Upper lobe of left lung (tissue), 6 donors: Measurements from ENCODE around the gene ECE1. TPM values are rescaled to one million over a fixed set of nuclear protein-coding genes. Genes with fewer than 3 reads are reported as not detected.

Source experiments
- ATAC-seq, 2 donors: fragments of 200-7000 bp; cut with Tn5 transposase; one replicate each; pipeline ENCODE4 v1.9.1; 2022; ENCODE audit warnings: mild to moderate bottlenecking in 2 of 2, moderate library complexity in 2 of 2; ENCODE audit not compliant: low FRiP score in 2 of 2
- DNase-seq, 2 donors: peaks; one replicate each; pipeline ENCODE4 v3.0.0-alpha.2; 2019 to 2020
- H3K27ac ChIP-seq, 4 donors: fragments of 200-600 bp; sonication (generic); one replicate each; pipeline ENCODE4 v1.5.1; 2016 to 2019
- H3K27me3 ChIP-seq, 4 donors: fragments of 200-600 bp; sonication (generic); one replicate each; pipeline ENCODE4 v1.5.1; 2017 to 2019
- H3K36me3 ChIP-seq, 4 donors: fragments of 200-600 bp; sonication (generic); one replicate each; pipeline ENCODE4 v1.5.1; 2016 to 2019
- H3K4me1 ChIP-seq, 4 donors: fragments of 200-600 bp; sonication (generic); one replicate each; pipeline ENCODE4 v1.5.1; 2018 to 2019
- H3K4me3 ChIP-seq, 4 donors: fragments of 200-600 bp; sonication (generic); one replicate each; pipeline ENCODE4 v1.5.1; 2017 to 2019; ENCODE audit warnings: mild to moderate bottlenecking in 2 of 4, moderate library complexity in 1 of 4
- H3K9me3 ChIP-seq, 4 donors: fragments of 200-600 bp; sonication (generic); one replicate each; pipeline ENCODE4 v1.5.1; 2018 to 2019
- CTCF ChIP-seq, 6 experiments: fragments of 450-650 bp in 4 of 6; fragments of 200-600 bp in 2 of 6; sonication (generic) in 2 of 6; IDR thresholded peaks; one replicate each; pipeline ENCODE4 v1.5.1; 2016 to 2019; ENCODE audit warnings: antibody characterized with exemption in 6 of 6
- EP300 ChIP-seq, 4 donors: sonication (generic); formaldehyde crosslinking; IDR thresholded peaks; one replicate each; pipeline ENCODE4 v1.5.1; 2017; ENCODE audit warnings: antibody characterized with exemption in 4 of 4, control low read depth in 2 of 4
- POLR2A ChIP-seq, 4 donors: fragments of 450-650 bp; IDR thresholded peaks; one replicate each; pipeline ENCODE4 v1.5.1; 2016 to 2017; ENCODE audit warnings: antibody characterized with exemption in 4 of 4, mild to moderate bottlenecking in 2 of 4
- POLR2AphosphoS5 ChIP-seq, 2 donors: sonication (generic); formaldehyde crosslinking; IDR thresholded peaks; one replicate each; pipeline ENCODE4 v1.5.1; 2017; ENCODE audit warnings: antibody characterized with exemption in 2 of 2
- WGBS, 2 donors: methylation state at CpG; one replicate each; pipeline ENCODE4 v1.1.5; 2017 to 2018; 5-methylcytosine and 5-hydroxymethylcytosine counted together
- total RNA-seq, 6 donors: library from RNA; depleted of rRNA in 4 of 6; stranded (reverse); fragments of >200 nt in 4 of 6; gene quantifications; one replicate each; pipeline versions ENCODE4 v1.1.0 to v1.2.1, GENCODE V29; 2016 to 2021
- donor health status: DM: no; HTN: no; CAD: no; lungs with moderate emphysema.
- donor health status: DM: no; HTN: yes; CAD: no; lungs with severe emphysema.

ECE1 gene
- total RNA-seq, 6 donors from 2014 or later: 55.8 to 120 (median 74.8) TPM

- no peak for DNase-seq
- TF ChIP-seq POLR2A (IDR thresholded peaks at IDR 0.05): no peak
- TF ChIP-seq CTCF (IDR thresholded peaks at IDR 0.05): no peak
- no peak for TF ChIP-seq POLR2AphosphoS5 (IDR thresholded peaks at IDR 0.05)
- no peak for TF ChIP-seq EP300 (IDR thresholded peaks at IDR 0.05)
- Histone ChIP-seq H3K4me3 (no peak overlapping the region), H3K36me3 (peaks cover 13 to 87% (median 64%) of the 10 kb centered on the region in 4 donors), H3K27me3 (no peaks in the 10 kb centered on the region), H3K4me1 (no peaks in the 10 kb centered on the region), H3K27ac (no peak overlapping the region), H3K9me3 (no peaks in the 10 kb centered on the region)
- ATAC-seq: no peak
- 74 to 84% methylated on average over 6 to 7 of the region's 7 CpGs for WGBS, 2 donors
These were observed 69.4 kb downstream of the ECE1 start for GRCh38 chr1:21220815-21221214.

GRCh38 chr1:21219674-21220073 lies 70.6 kb downstream of the ECE1 start:
- 93% methylated on average over 15 to 21 of the region's 21 CpGs for WGBS, 2 donors
- no peaks in the 10 kb centered on the region for H3K9me3 ChIP-seq
- ATAC-seq: no peak
- no peaks in the 10 kb centered on the region for H3K27me3 ChIP-seq
- DNase-seq: peak in 1 of 2 donors; percentile 51
- no peaks in the 10 kb centered on the region for H3K4me1 ChIP-seq
- H3K27ac ChIP-seq: no peak overlapping the region
- H3K36me3 ChIP-seq: peaks cover 11 to 76% (median 53%) of the 10 kb centered on the region in 4 donors
- no peak for TF ChIP-seq POLR2A (IDR thresholded peaks at IDR 0.05)
- TF ChIP-seq CTCF (IDR thresholded peaks at IDR 0.05): no peak
- no peak for TF ChIP-seq EP300 (IDR thresholded peaks at IDR 0.05)
- no peak for TF ChIP-seq POLR2AphosphoS5 (IDR thresholded peaks at IDR 0.05)
- H3K4me3 ChIP-seq: no peak overlapping the region

DNA sequence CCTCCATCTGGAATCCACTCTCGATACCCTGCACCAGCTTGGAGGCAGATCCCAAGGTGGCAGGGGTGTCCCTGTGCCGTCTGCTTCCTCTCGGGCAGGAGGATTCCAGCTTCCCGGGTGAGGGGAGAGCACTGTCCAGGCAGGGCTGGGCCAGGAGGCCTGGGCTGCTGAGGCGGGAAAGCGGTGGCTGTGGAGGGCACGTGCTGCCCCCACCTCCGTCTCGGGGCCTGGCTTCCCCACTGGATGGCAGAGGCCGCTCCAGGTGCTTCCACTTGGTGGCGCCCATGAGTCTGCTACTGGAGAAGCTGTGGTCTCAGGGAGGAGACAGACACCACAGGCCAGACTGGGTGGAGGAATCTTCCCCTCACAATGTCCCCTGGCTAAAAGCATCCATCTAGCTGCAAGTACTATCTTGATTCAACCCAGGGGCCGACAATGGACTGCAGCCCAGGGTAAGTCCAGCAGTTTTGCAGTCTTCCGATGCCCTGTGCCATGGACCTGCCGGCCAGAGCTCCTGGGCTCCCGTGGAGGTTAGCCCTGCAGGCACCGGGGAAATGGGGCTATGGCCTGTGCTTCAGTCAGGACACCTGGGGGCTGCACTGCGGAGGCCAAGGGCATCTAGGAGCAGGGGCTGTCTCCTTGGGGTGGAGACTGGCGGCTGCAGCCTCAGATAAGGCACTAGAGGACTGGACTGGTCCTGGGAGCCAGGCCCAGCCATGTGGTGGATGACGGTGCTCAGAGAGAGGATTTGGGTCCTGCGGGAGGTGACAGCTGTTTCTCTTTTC lies 72.3 kb downstream of the ECE1 start:
- WGBS, 2 donors: 91 to 92% methylated on average over 2 to 12 of the region's 20 CpGs
- Histone ChIP-seq H3K4me3 (no peak overlapping the region), H3K27ac (no peak overlapping the region), H3K9me3 (no peaks in the 10 kb centered on the region), H3K36me3 (peaks cover 8 to 59% (median 38%) of the 10 kb centered on the region in 4 donors), H3K4me1 (no peaks in the 10 kb centered on the region), H3K27me3 (no peaks in the 10 kb centered on the region)
- ATAC-seq: peak; percentile 13 to 33
- peak in 1 of 2 donors; percentile 71 for DNase-seq
- TF ChIP-seq CTCF (IDR thresholded peaks at IDR 0.05): peak in 1 of 6 experiments; percentile 20
- TF ChIP-seq POLR2A (IDR thresholded peaks at IDR 0.05): no peak
- TF ChIP-seq EP300 (IDR thresholded peaks at IDR 0.05): no peak
- no peak for TF ChIP-seq POLR2AphosphoS5 (IDR thresholded peaks at IDR 0.05)

DNA sequence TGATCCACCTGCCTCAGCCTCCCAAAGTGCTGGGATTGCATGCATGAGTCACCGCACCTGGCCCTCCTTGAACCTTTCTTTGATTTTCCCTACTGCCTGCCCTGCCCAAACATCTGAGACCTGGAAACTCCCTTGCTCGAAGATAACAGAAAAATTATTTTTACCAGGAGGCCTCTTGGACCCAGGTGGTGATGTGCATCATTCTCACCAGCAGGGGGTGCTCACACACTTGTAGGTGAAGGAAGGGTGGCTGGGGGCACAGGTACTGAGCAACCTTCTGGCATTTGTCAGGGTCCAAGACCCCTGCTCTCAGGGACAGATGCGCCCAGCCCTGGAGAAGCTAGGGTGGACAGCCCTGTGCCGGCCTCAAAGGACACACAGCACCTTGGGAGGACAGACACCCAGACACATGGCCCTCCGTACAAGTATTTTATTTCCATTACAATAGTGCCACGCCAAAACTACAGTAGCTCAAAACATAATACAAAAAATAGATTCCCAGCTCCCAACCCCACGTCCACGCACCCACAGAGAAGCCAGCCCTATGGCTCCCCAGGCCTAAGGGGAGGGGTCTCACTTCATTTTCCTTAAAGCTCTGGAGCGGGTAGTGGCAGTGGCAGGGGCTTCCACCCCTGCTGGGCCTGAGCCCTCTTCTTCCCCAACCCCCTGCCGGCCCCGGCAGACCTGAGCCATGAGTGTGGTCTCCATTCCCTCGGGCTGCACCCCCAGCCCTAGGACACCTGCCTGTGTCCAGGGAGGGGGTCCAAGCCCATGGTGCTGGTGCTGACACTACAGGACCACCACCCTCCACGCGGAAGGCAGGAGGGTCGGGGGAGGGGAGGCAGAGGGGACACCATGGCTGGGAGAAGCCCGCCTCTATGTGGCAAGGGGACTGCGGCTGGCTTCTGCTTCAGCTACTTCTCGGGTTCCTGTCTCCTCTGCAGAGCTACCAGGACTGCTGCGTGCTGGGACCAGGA lies 73.1 kb downstream of the ECE1 start:
- DNase-seq: peak; percentile 44 to 46

More for the DNA sequence above, 73.1 kb downstream of the ECE1 start:
- Histone ChIP-seq H3K9me3 (no peaks in the 10 kb centered on the region), H3K36me3 (peaks cover 8 to 50% (median 36%) of the 10 kb centered on the region in 4 donors), H3K4me1 (no peaks in the 10 kb centered on the region), H3K27me3 (no peaks in the 10 kb centered on the region), H3K4me3 (no peak overlapping the region), H3K27ac (no peak overlapping the region)
- 81 to 88% methylated on average over 5 to 13 of the region's 19 CpGs for WGBS, 2 donors
- TF ChIP-seq CTCF (IDR thresholded peaks at IDR 0.05) (peak; percentile 42 to 67 (median 57)), POLR2A (IDR thresholded peaks at IDR 0.05) (no peak), POLR2AphosphoS5 (IDR thresholded peaks at IDR 0.05) (no peak)
- ATAC-seq: peak; percentile 51 to 59
